ENCODE results near the gene GPR132. TPM values are rescaled to one million over a fixed set of nuclear protein-coding genes. Genes with fewer than 3 reads are reported as not detected.
"Not testable (repeated sequence)": the region's sequence is repeated elsewhere in the genome, so short reads cannot be mapped to it uniquely, and the experiment has no call there.

Gene GPR132
- total and polyA plus RNA-seq, 2 donors (not counting 3 experiments of a cell fraction or from before 2014, with no cell fraction given), result not detected

DNA sequence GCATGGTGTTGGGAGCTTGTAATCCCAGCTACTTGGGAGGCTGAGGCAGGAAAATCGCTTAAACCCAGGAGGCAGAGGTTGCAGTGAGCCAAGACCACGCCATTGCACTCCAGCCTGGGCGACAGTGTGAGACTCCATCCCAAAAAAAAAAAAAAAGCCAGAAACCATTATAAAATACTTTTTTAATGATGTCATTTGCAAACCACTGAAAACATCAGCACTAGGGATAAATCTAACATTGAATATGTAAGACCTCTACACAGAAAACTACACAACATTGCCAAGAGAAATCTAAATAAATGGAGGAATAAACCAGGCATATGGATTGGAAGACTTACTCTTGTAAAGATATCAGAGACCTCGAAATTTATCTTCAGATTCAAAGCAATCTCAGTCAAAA is 37.5 kb downstream of the GPR132 start:
- H3K4me3 ChIP-seq (replicated peaks in 1 of 3; ENCODE audit: insufficient read depth in 1 of 3, low read depth in 1 of 3, low read length in 3 of 3); CTCF ChIA-PET; H3K27me3 ChIP-seq (ENCODE audit: control insufficient read depth in 2 of 2, insufficient read depth in 2 of 2, low read length in 2 of 2); DNase-seq (ENCODE audit: low read depth, low spot score); H3K79me2 ChIP-seq (ENCODE audit: control insufficient read depth, insufficient read depth, low read length); H4K20me1 ChIP-seq (replicated peaks; ENCODE audit: control insufficient read depth, extremely low read depth, insufficient read depth, low read length); H3K36me3 ChIP-seq (ENCODE audit: control insufficient read depth in 2 of 2, extremely low read depth in 1 of 2, insufficient read depth in 2 of 2, low read length in 2 of 2); H3K9ac ChIP-seq (replicated peaks; ENCODE audit: extremely low read depth, insufficient read depth, low read length); dilution Hi-C loops (cut with MboI; ENCODE audit: extremely low pct_ligation_motif_present, low sequenced_read_pairs); H3K9me1 ChIP-seq (replicated peaks; ENCODE audit: control insufficient read depth, extremely low read depth, insufficient read depth, low read length); H2AFZ ChIP-seq (ENCODE audit: low read depth, low read length); H3K27ac ChIP-seq (ENCODE audit: insufficient read depth, low read depth, low read length); H3K4me2 ChIP-seq (ENCODE audit: insufficient read depth, low read length); H3K9me3 ChIP-seq (replicated peaks; ENCODE audit: control insufficient read depth, insufficient read depth, low read length); FAIRE-seq: not testable (repeated sequence)
- TSS peak; percentile 88 for BruUV-seq (replicated peaks)
- intact Hi-C loops (cut with micrococcal nuclease), result loop anchor here (2.0 kb wide), 1 partner anchor 17 kb away; no protein-coding TSS in a partner anchor
- POLR2A ChIA-PET, result interaction anchor here (0.6 kb wide), 1 partner anchor 32 kb away, joined by 4 read pairs; no protein-coding TSS in a partner anchor
- peaks cover 36% of the 10 kb centered on the region for H3K4me1 ChIP-seq (ENCODE audit: control insufficient read depth, extremely low read depth, insufficient read depth, low read length)

GRCh38 chr14:105026802-105027563 is 38.2 kb downstream of the GPR132 start:
- Histone ChIP-seq H3K4me2 (ENCODE audit: insufficient read depth, low read length) (no peak overlapping the region), H3K4me3 (replicated peaks in 1 of 3; ENCODE audit: insufficient read depth in 1 of 3, low read depth in 1 of 3, low read length in 3 of 3) (no peak overlapping the region), H3K9me1 (replicated peaks; ENCODE audit: control insufficient read depth, extremely low read depth, insufficient read depth, low read length) (no peaks in the 10 kb centered on the region), H4K20me1 (replicated peaks; ENCODE audit: control insufficient read depth, extremely low read depth, insufficient read depth, low read length) (no peaks in the 10 kb centered on the region), H2AFZ (ENCODE audit: low read depth, low read length) (no peak overlapping the region), H3K79me2 (ENCODE audit: control insufficient read depth, insufficient read depth, low read length) (no peaks in the 10 kb centered on the region), H3K9me3 (replicated peaks; ENCODE audit: control insufficient read depth, insufficient read depth, low read length) (peaks cover 2% of the 10 kb centered on the region), H3K36me3 (ENCODE audit: control insufficient read depth in 2 of 2, extremely low read depth in 1 of 2, insufficient read depth in 2 of 2, low read length in 2 of 2) (no peaks in the 10 kb centered on the region), H3K27me3 (ENCODE audit: control insufficient read depth in 2 of 2, insufficient read depth in 2 of 2, low read length in 2 of 2) (no peaks in the 10 kb centered on the region), H3K4me1 (ENCODE audit: control insufficient read depth, extremely low read depth, insufficient read depth, low read length) (peaks cover 38% of the 10 kb centered on the region), H3K27ac (ENCODE audit: insufficient read depth, low read depth, low read length) (no peak overlapping the region), H3K9ac (replicated peaks; ENCODE audit: extremely low read depth, insufficient read depth, low read length) (no peak overlapping the region)
- CTCF ChIA-PET, result interaction anchor here (1.3 to 1.6 kb wide), 2 partner anchors 19 to 57 kb away, joined by 3 to 7 read pairs; no protein-coding TSS in a partner anchor
- POLR2A ChIA-PET, result no interaction called here
- DNase-seq (ENCODE audit: low read depth, low spot score) (no peak), FAIRE-seq (no peak)
- intact Hi-C loops (cut with micrococcal nuclease) (loop anchor here (2.0 kb wide), 1 partner anchor 18 kb away; no protein-coding TSS in a partner anchor), dilution Hi-C loops (cut with MboI; ENCODE audit: extremely low pct_ligation_motif_present, low sequenced_read_pairs) (no loop called here)
- TF ChIP-seq EZH2 (IDR thresholded peaks at IDR 0.05; ENCODE audit: borderline replicate concordance, low read depth, low read length, severe bottlenecking) (no peak), FOS (IDR thresholded peaks at IDR 0.05; ENCODE audit: borderline replicate concordance, insufficient read depth, low read length) (no peak), CTCF (IDR thresholded peaks at IDR 0.05; ENCODE audit: extremely low read depth in 1 of 2, insufficient read depth in 1 of 2, low read depth in 1 of 2, low read length in 2 of 2) (no peak), GATA2 (IDR thresholded peaks at IDR 0.05; ENCODE audit: insufficient read depth, insufficient read length, low read depth, low read length) (no peak), POLR2AphosphoS5 (IDR thresholded peaks at IDR 0.05; ENCODE audit: insufficient read depth, low read depth, low read length) (no peak), JUN (IDR thresholded peaks at IDR 0.05; ENCODE audit: borderline replicate concordance, insufficient read depth, insufficient read length, low read depth) (no peak), POLR2A (IDR thresholded peaks at IDR 0.05; ENCODE audit: low read depth, low read length) (no peak), MYC (IDR thresholded peaks at IDR 0.05; ENCODE audit: low read depth, low read length) (no peak)
- TF ChIP-seq, protein P1, sequence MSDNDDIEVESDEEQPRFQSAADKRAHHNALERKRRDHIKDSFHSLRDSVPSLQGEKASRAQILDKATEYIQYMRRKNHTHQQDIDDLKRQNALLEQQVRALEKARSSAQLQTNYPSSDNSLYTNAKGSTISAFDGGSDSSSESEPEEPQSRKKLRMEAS (IDR thresholded peaks at IDR 0.05; ENCODE audit: insufficient read depth, insufficient read length), result no peak
- no TSS peak for BruUV-seq (replicated peaks)
